MM.1S (cell line): ENCODE data around the gene NTN4.
"Not testable (repeated sequence)": the region's sequence is repeated elsewhere in the genome, so short reads cannot be mapped to it uniquely, and the experiment has no call there.

Source experiments
- DNase-seq: peaks from one replicate; pipeline ENCODE4 v3.0.0-alpha.2; 2015
- H2AFZ ChIP-seq: fragments of 300-600 bp; sonication (generic); 2 replicates; pipeline ENCODE4 v1.6.0; 2016; ENCODE audit warnings: antibody characterized with exemption, low read length
- H3F3A ChIP-seq: fragments of 300-600 bp; sonication (generic); 2 replicates; pipeline ENCODE4 v1.6.1; 2016; ENCODE audit warnings: mild to moderate bottlenecking, antibody characterized with exemption, low read length, moderate library complexity, mixed read lengths; ENCODE audit not compliant: insufficient read depth
- H3K27ac ChIP-seq: fragments of 300-600 bp; sonication (generic); 2 replicates; pipeline ENCODE4 v1.5.1; 2016; ENCODE audit warnings: mild to moderate bottlenecking, low read length
- H3K27me3 ChIP-seq: fragments of 300-600 bp; sonication (generic); replicated peaks from 2 replicates; pipeline ENCODE4 v1.6.0; 2016; ENCODE audit warnings: low read length; ENCODE audit not compliant: insufficient read depth
- H3K36me3 ChIP-seq: fragments of 300-600 bp; sonication (generic); replicated peaks from 2 replicates; pipeline ENCODE4 v1.6.1; 2016; ENCODE audit warnings: mild to moderate bottlenecking, low read length, mixed read lengths; ENCODE audit not compliant: insufficient read depth
- H3K4me1 ChIP-seq: fragments of 300-600 bp; sonication (generic); 2 replicates; pipeline ENCODE4 v1.6.1; 2016; ENCODE audit warnings: low read length, mixed read lengths
- H3K4me2 ChIP-seq: fragments of 300-600 bp; sonication (generic); 2 replicates; pipeline ENCODE4 v1.6.0; 2016; ENCODE audit warnings: low read depth, low read length
- H3K4me3 ChIP-seq: fragments of 300-600 bp; sonication (generic); 2 replicates; pipeline ENCODE4 v1.5.1; 2016; ENCODE audit warnings: low read length, mixed read lengths
- H3K79me2 ChIP-seq: fragments of 300-600 bp; sonication (generic); 2 replicates; pipeline ENCODE4 v1.6.1; 2016; ENCODE audit warnings: mixed run types, low read length, mixed read lengths
- H3K9ac ChIP-seq: fragments of 300-600 bp; sonication (generic); 2 replicates; pipeline ENCODE4 v1.6.1; 2016; ENCODE audit warnings: low read length, mixed read lengths
- H3K9me2 ChIP-seq: fragments of 300-600 bp; sonication (generic); replicated peaks from 2 replicates; pipeline ENCODE4 v1.6.1; 2016; ENCODE audit warnings: mild to moderate bottlenecking, low read length, mixed read lengths; ENCODE audit not compliant: insufficient read depth
- H3K9me3 ChIP-seq: fragments of 300-600 bp; sonication (generic); replicated peaks from 2 replicates; pipeline ENCODE4 v1.6.1; 2016; ENCODE audit warnings: mild to moderate bottlenecking, low read length, mixed read lengths; ENCODE audit not compliant: insufficient read depth
- H4K20me1 ChIP-seq: fragments of 300-600 bp; sonication (generic); 2 replicates; pipeline ENCODE4 v1.6.1; 2016; ENCODE audit warnings: mild to moderate bottlenecking, low read length, moderate library complexity, mixed read lengths; ENCODE audit not compliant: insufficient read depth
- EZH2 ChIP-seq: fragments of 300-600 bp; sonication (generic); optimal IDR thresholded peaks from 2 replicates; pipeline ENCODE3; 2017; ENCODE audit warnings: low read depth, mild to moderate bottlenecking, antibody characterized with exemption, low read length, mixed read lengths
- EZH2phosphoT487 ChIP-seq: fragments of 300-600 bp; sonication (generic); IDR thresholded peaks from 2 replicates; pipeline ENCODE4 v1.6.1; 2018; ENCODE audit warnings: antibody characterized with exemption, low read length
- TF ChIP-seq, protein P1 (sequence below): fragments of 300-600 bp; sonication (generic); IDR thresholded peaks from 2 replicates; pipeline ENCODE4 v1.5.1; 2016; ENCODE audit warnings: antibody characterized with exemption, low read length, mixed read lengths

The NTN4 gene

DNA sequence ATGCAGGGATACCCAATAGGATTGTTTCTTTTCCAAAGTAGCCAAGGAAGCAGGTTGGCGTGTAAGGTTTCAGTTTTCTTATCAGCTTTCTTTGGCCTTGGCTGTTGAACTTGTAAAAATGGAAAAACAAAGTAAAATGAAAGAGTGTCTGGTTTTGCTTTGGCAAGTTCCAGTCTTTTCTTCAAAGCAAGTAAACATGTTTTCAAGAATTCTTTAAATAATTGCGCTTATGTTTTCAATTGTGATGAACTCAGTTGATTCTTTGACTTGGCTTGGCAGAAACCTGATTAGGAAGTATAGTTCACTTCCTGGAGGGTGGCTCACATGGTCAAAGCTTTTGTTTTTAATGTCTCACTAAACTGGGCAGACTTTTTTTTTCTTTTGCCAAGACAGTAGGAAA is 127.0 kb downstream of the NTN4 start:
- TF ChIP-seq EZH2, result no peak
- TF ChIP-seq, protein P1, sequence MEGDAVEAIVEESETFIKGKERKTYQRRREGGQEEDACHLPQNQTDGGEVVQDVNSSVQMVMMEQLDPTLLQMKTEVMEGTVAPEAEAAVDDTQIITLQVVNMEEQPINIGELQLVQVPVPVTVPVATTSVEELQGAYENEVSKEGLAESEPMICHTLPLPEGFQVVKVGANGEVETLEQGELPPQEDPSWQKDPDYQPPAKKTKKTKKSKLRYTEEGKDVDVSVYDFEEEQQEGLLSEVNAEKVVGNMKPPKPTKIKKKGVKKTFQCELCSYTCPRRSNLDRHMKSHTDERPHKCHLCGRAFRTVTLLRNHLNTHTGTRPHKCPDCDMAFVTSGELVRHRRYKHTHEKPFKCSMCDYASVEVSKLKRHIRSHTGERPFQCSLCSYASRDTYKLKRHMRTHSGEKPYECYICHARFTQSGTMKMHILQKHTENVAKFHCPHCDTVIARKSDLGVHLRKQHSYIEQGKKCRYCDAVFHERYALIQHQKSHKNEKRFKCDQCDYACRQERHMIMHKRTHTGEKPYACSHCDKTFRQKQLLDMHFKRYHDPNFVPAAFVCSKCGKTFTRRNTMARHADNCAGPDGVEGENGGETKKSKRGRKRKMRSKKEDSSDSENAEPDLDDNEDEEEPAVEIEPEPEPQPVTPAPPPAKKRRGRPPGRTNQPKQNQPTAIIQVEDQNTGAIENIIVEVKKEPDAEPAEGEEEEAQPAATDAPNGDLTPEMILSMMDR, result no peak
- no peak for TF ChIP-seq EZH2phosphoT487
- Histone ChIP-seq H3K9me2 (no peaks in the 10 kb centered on the region), H3K4me3 (no peak overlapping the region), H3K79me2 (no peaks in the 10 kb centered on the region), H3K36me3 (no peaks in the 10 kb centered on the region), H2AFZ (no peak overlapping the region), H3K9ac (no peak overlapping the region), H3K27ac (no peak overlapping the region), H3K27me3 (no peaks in the 10 kb centered on the region), H3K4me2 (no peak overlapping the region), H3K9me3 (no peaks in the 10 kb centered on the region), H3K4me1 (no peaks in the 10 kb centered on the region), H3F3A (no peaks in the 10 kb centered on the region), H4K20me1 (no peaks in the 10 kb centered on the region)
- DNase-seq, result no peak

DNA sequence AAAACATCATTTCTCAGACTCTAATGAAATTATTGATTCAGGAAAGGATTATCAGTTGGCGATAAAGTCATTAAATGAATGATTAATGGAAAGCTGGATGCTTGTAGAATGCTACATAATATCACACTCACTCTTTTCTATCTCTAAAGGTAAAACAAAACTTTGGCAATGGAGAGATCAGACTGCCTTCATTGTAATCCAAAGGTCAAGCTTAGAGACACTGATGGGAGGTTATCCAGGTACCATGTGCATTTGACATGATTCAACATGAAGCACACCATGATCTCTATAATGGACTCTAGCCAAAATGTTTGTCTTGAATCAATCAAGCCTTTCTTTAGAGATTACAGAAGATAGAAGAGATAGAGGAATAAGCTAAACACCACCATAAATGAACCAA is 129.2 kb downstream of the NTN4 start:
- H3K4me2 ChIP-seq, result no peak overlapping the region
- H3F3A ChIP-seq, result no peaks in the 10 kb centered on the region
- no peaks in the 10 kb centered on the region for H3K9me3 ChIP-seq
- DNase-seq, result no peak
- H3K27ac ChIP-seq, result no peak overlapping the region
- no peaks in the 10 kb centered on the region for H3K4me1 ChIP-seq
- H3K79me2 ChIP-seq, result no peaks in the 10 kb centered on the region
- H2AFZ ChIP-seq, result no peak overlapping the region
- no peaks in the 10 kb centered on the region for H3K9me2 ChIP-seq
- no peak for TF ChIP-seq EZH2phosphoT487
- TF ChIP-seq, protein P1, result no peak
- no peak for TF ChIP-seq EZH2
- H3K36me3 ChIP-seq, result no peaks in the 10 kb centered on the region
- H3K9ac ChIP-seq, result no peak overlapping the region
- H3K27me3 ChIP-seq, result no peaks in the 10 kb centered on the region
- no peak overlapping the region for H3K4me3 ChIP-seq
- no peaks in the 10 kb centered on the region for H4K20me1 ChIP-seq

DNA sequence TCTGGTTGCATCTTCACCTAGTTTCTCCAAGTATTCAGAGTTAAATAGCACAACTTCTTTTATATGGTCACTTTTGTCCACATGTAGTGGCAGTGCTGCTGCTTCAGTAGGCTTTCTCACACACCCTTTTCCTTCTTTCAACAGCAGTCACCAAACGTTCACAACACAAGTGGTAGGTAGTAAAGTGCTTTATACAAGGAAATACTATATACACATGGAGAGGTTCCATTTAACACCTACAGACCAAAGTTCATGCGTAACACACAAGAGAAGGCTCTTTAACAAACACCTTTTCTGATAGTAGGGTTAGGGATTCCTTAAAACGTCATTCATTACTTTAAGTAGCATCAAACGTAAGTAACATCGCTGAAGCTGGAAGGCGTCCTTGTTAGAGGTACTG is 132.2 kb downstream of the NTN4 start:
- Histone ChIP-seq H3K9me3 (no peaks in the 10 kb centered on the region), H3K27me3 (no peaks in the 10 kb centered on the region), H3K36me3 (no peaks in the 10 kb centered on the region), H3K79me2 (no peaks in the 10 kb centered on the region), H3K4me2 (no peak overlapping the region), H3K4me1 (no peaks in the 10 kb centered on the region), H3K4me3 (no peak overlapping the region), H3F3A (no peaks in the 10 kb centered on the region), H3K27ac (no peak overlapping the region), H3K9me2 (no peaks in the 10 kb centered on the region), H4K20me1 (no peaks in the 10 kb centered on the region), H3K9ac (no peak overlapping the region), H2AFZ (no peak overlapping the region)
- no peak for DNase-seq
- TF ChIP-seq EZH2 (no peak), EZH2phosphoT487 (no peak)
- TF ChIP-seq, protein P1, result no peak

DNA sequence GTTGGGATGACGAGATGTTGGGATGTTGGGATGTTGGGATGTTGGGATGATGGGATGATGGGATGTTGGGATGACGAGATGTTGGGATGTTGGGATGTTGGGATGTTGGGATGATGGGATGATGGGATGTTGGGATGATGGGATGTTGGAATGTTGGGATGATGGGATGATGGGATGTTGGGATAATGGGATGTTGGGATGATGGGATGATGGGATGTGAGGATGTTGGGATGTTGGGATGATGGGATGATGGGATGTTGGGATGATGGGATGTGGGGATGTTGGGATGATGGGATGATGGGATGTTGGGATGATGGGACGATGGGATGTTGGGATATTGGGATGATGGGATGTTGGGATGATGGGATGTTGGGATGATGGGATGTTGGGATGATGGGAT is 135.9 kb downstream of the NTN4 start:
- not testable (repeated sequence) for H3K27ac ChIP-seq

More for the DNA sequence above, 135.9 kb downstream of the NTN4 start:
- not testable (repeated sequence) for H3K27me3 ChIP-seq, H4K20me1 ChIP-seq, H3K4me3 ChIP-seq, DNase-seq, H3K9me2 ChIP-seq, H3F3A ChIP-seq, H3K4me1 ChIP-seq, H3K9ac ChIP-seq, H3K36me3 ChIP-seq, H3K9me3 ChIP-seq, H3K4me2 ChIP-seq, H2AFZ ChIP-seq, H3K79me2 ChIP-seq
